ENCODE data around the gene IGSF21. TPM values are rescaled to one million over a fixed set of nuclear protein-coding genes. Genes with fewer than 3 reads are reported as not detected.

Gene IGSF21
- total RNA-seq, 1 experiment from 2014 or later: 30.5 TPM

- ChIA-PET POLR2A (no interaction called here), CTCF (no interaction called here)
- Mint-ChIP-seq H3K4me1 (peaks cover 13% of the 10 kb centered on the region), H3K9me3 (no peaks in the 10 kb centered on the region; the same call in 1 of the 2 replicates), H3K27ac (no peak overlapping the region), H3K4me3 (no peak overlapping the region), H3K36me3 (no peaks in the 10 kb centered on the region), H3K27me3 (ENCODE audit: low read depth) (peaks cover 29% of the 10 kb centered on the region)
- DNase-seq (ENCODE audit: low spot score): no peak
- no peak for ATAC-seq
- no peak for TF ChIP-seq NFYB (CRISPR knock-in tag; conservative IDR thresholded peaks at IDR 0.05; ENCODE audit: low read depth)
- TF ChIP-seq ATF1 (CRISPR knock-in tag; IDR thresholded peaks at IDR 0.05): no peak
- TF ChIP-seq OVOL2 (CRISPR knock-in tag; IDR thresholded peaks at IDR 0.05; ENCODE audit: borderline replicate concordance): no peak
- TF ChIP-seq ZBTB43 (CRISPR knock-in tag; IDR thresholded peaks at IDR 0.05): no peak
- TF ChIP-seq TEAD4 (CRISPR knock-in tag; IDR thresholded peaks at IDR 0.05): no peak
- TF ChIP-seq E2F5 (CRISPR knock-in tag; IDR thresholded peaks at IDR 0.05): no peak
- no peak for TF ChIP-seq NR2C2 (CRISPR knock-in tag; IDR thresholded peaks at IDR 0.05)
- TF ChIP-seq CDX4 (CRISPR knock-in tag; IDR thresholded peaks at IDR 0.05; ENCODE audit: borderline replicate concordance): no peak
- no peak for TF ChIP-seq ZNF671 (CRISPR knock-in tag; IDR thresholded peaks at IDR 0.05)
- TF ChIP-seq STAT6 (CRISPR knock-in tag; conservative IDR thresholded peaks at IDR 0.05; ENCODE audit: low read depth): no peak
- no peak for TF ChIP-seq ATF3 (CRISPR knock-in tag; conservative IDR thresholded peaks at IDR 0.05)
- TF ChIP-seq KAT7 (CRISPR knock-in tag; IDR thresholded peaks at IDR 0.05; ENCODE audit: borderline replicate concordance): no peak
Observed at GRCh38 chr1:18390953-18391352, 283.4 kb downstream of the IGSF21 start.

GRCh38 chr1:18394563-18395156 is 287.1 kb downstream of the IGSF21 start:
- TF ChIP-seq NFYB (CRISPR knock-in tag; conservative IDR thresholded peaks at IDR 0.05; ENCODE audit: low read depth) (no peak), ZNF396 (CRISPR knock-in tag; IDR thresholded peaks at IDR 0.05; ENCODE audit: borderline replicate concordance) (no peak), ZNF425 (CRISPR knock-in tag; conservative IDR thresholded peaks at IDR 0.05) (no peak)
- DNase-seq (ENCODE audit: low spot score) (no peak), ATAC-seq (no peak)
- no peak overlapping the region for H3K4me3 Mint-ChIP-seq
- no peak overlapping the region for H3K27ac Mint-ChIP-seq
- POLR2A ChIA-PET: no interaction called here
- H3K27me3 Mint-ChIP-seq (ENCODE audit: low read depth): peaks cover 2% of the 10 kb centered on the region
- no peaks in the 10 kb centered on the region for H3K36me3 Mint-ChIP-seq
- CTCF ChIA-PET: interaction anchor here (1.4 to 4.7 kb wide), 3 partner anchors 20 to 187 kb away, joined by 4 to 39 read pairs (median 4); no protein-coding TSS in a partner anchor
- no peaks in the 10 kb centered on the region; the same call in 1 of the 2 replicates for H3K9me3 Mint-ChIP-seq
- peaks cover 14% of the 10 kb centered on the region for H3K4me1 Mint-ChIP-seq

Measured in WTC11 (cell line).